H9 (cell line): Measurements from ENCODE around the gene EPC1. TPM values are rescaled to one million over a fixed set of nuclear protein-coding genes. Genes with fewer than 3 reads are reported as not detected.

Experiments
- DNase-seq: peaks from one replicate; pipeline ENCODE4 v3.0.0-alpha.2; 2017
- H2AFZ ChIP-seq: one replicate; pipeline ENCODE4 v1.6.1; 2013; ENCODE audit warnings: mild to moderate bottlenecking, low read length, control low read depth, moderate library complexity
- H2AK5ac ChIP-seq: 2 replicates; pipeline ENCODE4 v1.6.1; 2013; ENCODE audit warnings: low read length, control low read depth, mixed read lengths; ENCODE audit not compliant: insufficient read length
- H2BK120ac ChIP-seq: one replicate; pipeline ENCODE4 v1.6.1; 2013; ENCODE audit warnings: low read depth, mild to moderate bottlenecking, low read length, control low read depth, inconsistent platforms; ENCODE audit not compliant: poor library complexity, severe bottlenecking
- H2BK12ac ChIP-seq: 2 replicates; pipeline ENCODE4 v1.6.1; 2013; ENCODE audit warnings: low read length, control low read depth, mixed read lengths, low read depth; ENCODE audit not compliant: insufficient read length
- H2BK15ac ChIP-seq: 2 replicates; pipeline ENCODE4 v1.6.1; 2013; ENCODE audit warnings: low read depth, low read length, control low read depth
- H2BK20ac ChIP-seq: one replicate; pipeline ENCODE4 v1.6.1; 2013; ENCODE audit warnings: low read depth, mild to moderate bottlenecking, low read length, control low read depth, inconsistent platforms; ENCODE audit not compliant: poor library complexity, severe bottlenecking
- H2BK5ac ChIP-seq: 2 replicates; pipeline ENCODE4 v1.6.1; 2013; ENCODE audit warnings: low read length, control low read depth, mixed read lengths; ENCODE audit not compliant: insufficient read length
- H3K14ac ChIP-seq: 2 replicates; pipeline ENCODE4 v1.6.1; 2013; ENCODE audit warnings: low read length, control low read depth; ENCODE audit not compliant: insufficient read depth
- H3K18ac ChIP-seq: 2 replicates; pipeline ENCODE4 v1.6.1; 2013; ENCODE audit warnings: low read depth, mild to moderate bottlenecking, mixed read lengths, low read length, control low read depth; ENCODE audit not compliant: insufficient read length
- H3K23ac ChIP-seq: 2 replicates; pipeline ENCODE4 v1.6.1; 2013; ENCODE audit warnings: low read length, control low read depth, mixed read lengths, low read depth; ENCODE audit not compliant: insufficient read length
- H3K23me2 ChIP-seq: 2 replicates; pipeline ENCODE4 v1.6.1; 2013; ENCODE audit warnings: low read depth, mild to moderate bottlenecking, mixed read lengths, low read length, control low read depth; ENCODE audit not compliant: insufficient read length, poor library complexity, severe bottlenecking
- H3K27ac ChIP-seq: 2 replicates; pipeline ENCODE4 v1.5.1; 2013; ENCODE audit warnings: low read length, control low read depth, mixed read lengths, low read depth; ENCODE audit not compliant: insufficient read length
- H3K27me3 ChIP-seq: 2 replicates; pipeline ENCODE4 v1.6.1; 2013; ENCODE audit warnings: low read length, control low read depth, inconsistent platforms; ENCODE audit not compliant: insufficient read depth
- H3K4ac ChIP-seq: 2 replicates; pipeline ENCODE4 v1.6.1; 2013; ENCODE audit warnings: low read depth, mild to moderate bottlenecking, control low read depth, inconsistent platforms, low read length, moderate library complexity
- H3K4me1 ChIP-seq: 2 replicates; pipeline ENCODE4 v1.6.1; 2013; ENCODE audit warnings: low read length, control low read depth, inconsistent platforms; ENCODE audit not compliant: insufficient read depth
- H3K4me2 ChIP-seq: 2 replicates; pipeline ENCODE4 v1.6.1; 2013; ENCODE audit warnings: low read length, control low read depth, mixed read lengths; ENCODE audit not compliant: insufficient read length, insufficient read depth
- H3K56ac ChIP-seq: 2 replicates; pipeline ENCODE4 v1.6.1; 2013; ENCODE audit warnings: low read depth, mild to moderate bottlenecking, mixed read lengths, low read length, control low read depth; ENCODE audit not compliant: insufficient read length
- H3K79me1 ChIP-seq: 2 replicates; pipeline ENCODE4 v1.6.1; 2013; ENCODE audit warnings: low read depth, mild to moderate bottlenecking, moderate library complexity, low read length, control low read depth, inconsistent platforms; ENCODE audit not compliant: insufficient read depth, poor library complexity, severe bottlenecking
- H3K79me2 ChIP-seq: 2 replicates; pipeline ENCODE4 v1.6.1; 2013; ENCODE audit warnings: low read length, control low read depth, inconsistent platforms; ENCODE audit not compliant: insufficient read depth
- H3K9ac ChIP-seq: 2 replicates; pipeline ENCODE4 v1.6.1; 2013; ENCODE audit warnings: low read length, control low read depth, mixed read lengths; ENCODE audit not compliant: insufficient read length; ENCODE audit errors: extremely low read depth
- H3K9me3 ChIP-seq: one replicate; pipeline ENCODE4 v1.6.1; 2013; ENCODE audit warnings: low read depth, low read length, inconsistent platforms; ENCODE audit not compliant: control insufficient read depth
- H3T11ph ChIP-seq: one replicate; pipeline ENCODE4 v1.6.1; 2013; ENCODE audit warnings: mild to moderate bottlenecking, low read length, control low read depth, inconsistent platforms
- H4K20me1 ChIP-seq: one replicate; pipeline ENCODE4 v1.6.1; 2013; ENCODE audit not compliant: control insufficient read depth, insufficient read length, insufficient read depth
- H4K5ac ChIP-seq: 2 replicates; pipeline ENCODE4 v1.6.1; 2013; ENCODE audit warnings: low read depth, mild to moderate bottlenecking, mixed read lengths, low read length, control low read depth; ENCODE audit not compliant: insufficient read length
- H4K8ac ChIP-seq: replicated peaks from 2 replicates; pipeline ENCODE4 v1.6.1; 2013; ENCODE audit warnings: low read length, control low read depth, mixed read lengths, low read depth; ENCODE audit not compliant: insufficient read length
- H4K91ac ChIP-seq: 2 replicates; pipeline ENCODE4 v1.6.1; 2013; ENCODE audit warnings: low read depth, mild to moderate bottlenecking, moderate library complexity, mixed read lengths, low read length, control low read depth; ENCODE audit not compliant: insufficient read length
- H3K27ac Mint-ChIP-seq, 3 experiments: 2 replicates in 2 of 3; 3 replicates in 1 of 3; pipeline ENCODE4 v1.8.0; 2020 to 2021; ENCODE audit warnings: mixed read lengths in 3 of 3, mild to moderate bottlenecking in 1 of 3, moderate library complexity in 1 of 3
- H3K27me3 Mint-ChIP-seq: 2 replicates; pipeline ENCODE4 v1.8.0; 2021; ENCODE audit warnings: low read depth, mild to moderate bottlenecking, moderate library complexity, mixed read lengths
- H3K36me3 Mint-ChIP-seq, 3 experiments: 2 replicates in 2 of 3; 3 replicates in 1 of 3; pipeline ENCODE4 v1.8.0; 2020 to 2021; ENCODE audit warnings: low read depth in 3 of 3, mixed read lengths in 3 of 3; ENCODE audit not compliant: insufficient read depth in 1 of 3
- H3K4me1 Mint-ChIP-seq, 2 experiments: 2 replicates each; pipeline ENCODE4 v1.8.0; 2020; ENCODE audit warnings: mixed read lengths in 2 of 2
- H3K4me3 Mint-ChIP-seq, 2 experiments: 2 replicates in 1 of 2; 3 replicates in 1 of 2; pipeline ENCODE4 v1.8.0; 2020 to 2021; ENCODE audit warnings: mild to moderate bottlenecking in 2 of 2, mixed read lengths in 2 of 2, moderate library complexity in 1 of 2
- H3K9me3 Mint-ChIP-seq, 2 experiments: 2 replicates in 1 of 2; 3 replicates in 1 of 2; pipeline ENCODE4 v1.8.0; 2020; ENCODE audit warnings: mild to moderate bottlenecking in 2 of 2, mixed read lengths in 2 of 2, moderate library complexity in 1 of 2
- CTCF ChIP-seq: fragments of 200-600 bp; sonication (generic); conservative IDR thresholded peaks from 3 replicates; pipeline ENCODE4 v1.8.0; 2021; ENCODE audit warnings: antibody characterized with exemption, mild to moderate bottlenecking
- WGBS: extraction: QIAGEN DNeasy Blood & Tissue Kit; methylation state at CpG from one replicate; pipeline ENCODE4 v1.1.7; 2013; ENCODE audit warnings: missing lambda C conversion rate, low lambda C conversion rate, mixed read lengths; ENCODE audit not compliant: insufficient read length; ENCODE audit errors: extremely low coverage; 5-methylcytosine and 5-hydroxymethylcytosine counted together
- total RNA-seq: library from RNA; stranded (reverse); gene quantifications from 2 replicates; pipeline ENCODE4 v1.2.1, GENCODE V29; 2021

EPC1 gene
- total RNA-seq, 1 experiment from 2014 or later: 32.5 TPM

GRCh38 chr10:32263300-32263699 lies 83.7 kb downstream of the EPC1 start:
- Histone ChIP-seq H3K27me3 (peaks cover 4% of the 10 kb centered on the region; the same call in 1 of the 2 replicates), H3K23ac (no peak overlapping the region), H3K79me1 (no peaks in the 10 kb centered on the region), H2BK120ac (no peak overlapping the region), H2BK20ac (no peak overlapping the region), H3K23me2 (no peaks in the 10 kb centered on the region), H4K20me1 (no peaks in the 10 kb centered on the region), H3K9me3 (no peaks in the 10 kb centered on the region), H4K8ac (no peak overlapping the region), H3K14ac (no peak overlapping the region), H3K9ac (no peak overlapping the region), H2BK15ac (no peak overlapping the region), H3T11ph (no peak overlapping the region), H4K91ac (no peak overlapping the region), H2BK12ac (no peak overlapping the region), H3K4me1 (no peaks in the 10 kb centered on the region; the same call in 1 of the 2 replicates), H3K27ac (no peak overlapping the region), H3K18ac (no peak overlapping the region), H4K5ac (no peak overlapping the region), H3K56ac (no peak overlapping the region), H3K4ac (no peak overlapping the region), H2AFZ (no peak overlapping the region), H2BK5ac (no peak overlapping the region), H3K79me2 (no peaks in the 10 kb centered on the region), H3K4me2 (no peak overlapping the region), H2AK5ac (no peak overlapping the region)
- Mint-ChIP-seq H3K4me3 (no peak overlapping the region), H3K4me1 (peaks cover 40 to 49% of the 10 kb centered on the region in 2 experiments), H3K36me3 (peaks cover 2 to 11% (median 6%) of the 10 kb centered on the region in 3 experiments; a peak in 5 of 7 replicates), H3K27me3 (no peaks in the 10 kb centered on the region), H3K27ac (peak overlapping the region; percentile 9 to 70 (median 20); a peak in 2 of 7 replicates), H3K9me3 (peaks cover 0 to 3% of the 10 kb centered on the region in 2 experiments; a peak in 1 of 5 replicates)
- no peak for DNase-seq
- whole genome bisulfite sequencing: no CpG with 5 or more reads among the region's 1 CpG
- TF ChIP-seq CTCF: no peak
